ENCODE data around the gene KRTAP10-1.

The KRTAP10-1 gene

GRCh38 chr21:44544566-44544965 lies 4.6 kb upstream of the KRTAP10-1 start:
- peaks cover 17% of the 10 kb centered on the region for H3K4me1 Mint-ChIP-seq (ENCODE audit: low read depth)
- no peak overlapping the region for H3K4me3 Mint-ChIP-seq
- no peak overlapping the region for H3K27ac Mint-ChIP-seq
- H3K27me3 Mint-ChIP-seq (ENCODE audit: low read depth) = peaks cover 9% of the 10 kb centered on the region
- peaks cover 18% of the 10 kb centered on the region for H3K36me3 Mint-ChIP-seq (ENCODE audit: low read depth)
- peaks cover 22% of the 10 kb centered on the region for H3K9me3 Mint-ChIP-seq

GRCh38 chr21:44542716-44543115 lies 2.7 kb upstream of the KRTAP10-1 start:
- Mint-ChIP-seq H3K27ac (no peak overlapping the region), H3K36me3 (ENCODE audit: low read depth) (peaks cover 13% of the 10 kb centered on the region), H3K27me3 (ENCODE audit: low read depth) (peaks cover 6% of the 10 kb centered on the region)

GRCh38 chr21:44540741-44541288 lies 820 bp upstream of the KRTAP10-1 start:
- H3K4me3 Mint-ChIP-seq = no peak overlapping the region
- H3K27me3 Mint-ChIP-seq (ENCODE audit: low read depth) = peaks cover 6% of the 10 kb centered on the region
- peaks cover 6% of the 10 kb centered on the region for H3K9me3 Mint-ChIP-seq
- H3K36me3 Mint-ChIP-seq (ENCODE audit: low read depth) = peaks cover 1% of the 10 kb centered on the region
- H3K27ac Mint-ChIP-seq = no peak overlapping the region
- H3K4me1 Mint-ChIP-seq (ENCODE audit: low read depth) = no peaks in the 10 kb centered on the region

More at GRCh38 chr21:44542716-44543115, 2.7 kb upstream of the KRTAP10-1 start:
- Mint-ChIP-seq H3K4me3 (no peak overlapping the region), H3K4me1 (ENCODE audit: low read depth) (peaks cover 9% of the 10 kb centered on the region), H3K9me3 (peaks cover 20% of the 10 kb centered on the region)

GRCh38 chr21:44539046-44539445 lies 949 bp downstream of the KRTAP10-1 start:
- no peak overlapping the region for H3K4me3 Mint-ChIP-seq
- no peaks in the 10 kb centered on the region for H3K4me1 Mint-ChIP-seq (ENCODE audit: low read depth)
- H3K27ac Mint-ChIP-seq = no peak overlapping the region
- no peaks in the 10 kb centered on the region for H3K9me3 Mint-ChIP-seq
- H3K36me3 Mint-ChIP-seq (ENCODE audit: low read depth) = no peaks in the 10 kb centered on the region
- peaks cover 6% of the 10 kb centered on the region for H3K27me3 Mint-ChIP-seq (ENCODE audit: low read depth)

- H3K27ac Mint-ChIP-seq = no peak overlapping the region
- H3K4me3 Mint-ChIP-seq = no peak overlapping the region
- no peaks in the 10 kb centered on the region for H3K9me3 Mint-ChIP-seq
- no peaks in the 10 kb centered on the region for H3K36me3 Mint-ChIP-seq (ENCODE audit: low read depth)
- H3K4me1 Mint-ChIP-seq (ENCODE audit: low read depth) = no peaks in the 10 kb centered on the region
- peaks cover 6% of the 10 kb centered on the region for H3K27me3 Mint-ChIP-seq (ENCODE audit: low read depth)
Observed at GRCh38 chr21:44537930-44538911, 1.8 kb downstream of the KRTAP10-1 start.

GRCh38 chr21:44535963-44536362 lies 4.0 kb downstream of the KRTAP10-1 start:
- H3K4me1 Mint-ChIP-seq (ENCODE audit: low read depth) = no peaks in the 10 kb centered on the region
- H3K27ac Mint-ChIP-seq = no peak overlapping the region
- no peak overlapping the region for H3K4me3 Mint-ChIP-seq
- peaks cover under 1% of the 10 kb centered on the region for H3K27me3 Mint-ChIP-seq (ENCODE audit: low read depth)
- H3K36me3 Mint-ChIP-seq (ENCODE audit: low read depth) = no peaks in the 10 kb centered on the region
- H3K9me3 Mint-ChIP-seq = no peaks in the 10 kb centered on the region

- Mint-ChIP-seq H3K4me1 (ENCODE audit: low read depth) (no peaks in the 10 kb centered on the region), H3K36me3 (ENCODE audit: low read depth) (no peaks in the 10 kb centered on the region), H3K9me3 (no peaks in the 10 kb centered on the region), H3K27ac (no peak overlapping the region), H3K4me3 (no peak overlapping the region), H3K27me3 (ENCODE audit: low read depth) (no peaks in the 10 kb centered on the region)
Observed at GRCh38 chr21:44534688-44535087, 5.3 kb downstream of the KRTAP10-1 start.

- no peak overlapping the region for H3K4me3 Mint-ChIP-seq
- no peaks in the 10 kb centered on the region for H3K27me3 Mint-ChIP-seq (ENCODE audit: low read depth)
- no peaks in the 10 kb centered on the region for H3K4me1 Mint-ChIP-seq (ENCODE audit: low read depth)
- H3K36me3 Mint-ChIP-seq (ENCODE audit: low read depth) = no peaks in the 10 kb centered on the region
- H3K9me3 Mint-ChIP-seq = no peaks in the 10 kb centered on the region
- no peak overlapping the region for H3K27ac Mint-ChIP-seq
Observed at GRCh38 chr21:44533891-44534627, 5.9 kb downstream of the KRTAP10-1 start.

GRCh38 chr21:44533121-44533890 lies 6.7 kb downstream of the KRTAP10-1 start:
- Mint-ChIP-seq H3K4me3 (no peak overlapping the region), H3K4me1 (ENCODE audit: low read depth) (no peaks in the 10 kb centered on the region), H3K36me3 (ENCODE audit: low read depth) (no peaks in the 10 kb centered on the region), H3K27me3 (ENCODE audit: low read depth) (no peaks in the 10 kb centered on the region), H3K27ac (no peak overlapping the region), H3K9me3 (no peaks in the 10 kb centered on the region)

GRCh38 chr21:44532712-44533111 lies 7.3 kb downstream of the KRTAP10-1 start:
- no peak overlapping the region for H3K27ac Mint-ChIP-seq
- no peaks in the 10 kb centered on the region for H3K27me3 Mint-ChIP-seq (ENCODE audit: low read depth)
- no peaks in the 10 kb centered on the region for H3K4me1 Mint-ChIP-seq (ENCODE audit: low read depth)
- no peaks in the 10 kb centered on the region for H3K36me3 Mint-ChIP-seq (ENCODE audit: low read depth)
- H3K4me3 Mint-ChIP-seq = no peak overlapping the region
- H3K9me3 Mint-ChIP-seq = no peaks in the 10 kb centered on the region

GRCh38 chr21:44531606-44532564 lies 8.1 kb downstream of the KRTAP10-1 start:
- no peaks in the 10 kb centered on the region for H3K27me3 Mint-ChIP-seq (ENCODE audit: low read depth)
- no peak overlapping the region for H3K27ac Mint-ChIP-seq
- no peaks in the 10 kb centered on the region for H3K36me3 Mint-ChIP-seq (ENCODE audit: low read depth)
- H3K4me3 Mint-ChIP-seq = no peak overlapping the region
- H3K4me1 Mint-ChIP-seq (ENCODE audit: low read depth) = no peaks in the 10 kb centered on the region
- H3K9me3 Mint-ChIP-seq = no peaks in the 10 kb centered on the region

GRCh38 chr21:44530903-44531605 lies 8.9 kb downstream of the KRTAP10-1 start:
- H3K27me3 Mint-ChIP-seq (ENCODE audit: low read depth) = no peaks in the 10 kb centered on the region
- no peaks in the 10 kb centered on the region for H3K36me3 Mint-ChIP-seq (ENCODE audit: low read depth)
- no peak overlapping the region for H3K27ac Mint-ChIP-seq
- H3K9me3 Mint-ChIP-seq = no peaks in the 10 kb centered on the region
- H3K4me1 Mint-ChIP-seq (ENCODE audit: low read depth) = no peaks in the 10 kb centered on the region
- H3K4me3 Mint-ChIP-seq = no peak overlapping the region

Measured in T-helper 1 cell treated with Interleukin-12 subunit alpha and Interleukin-12 subunit beta and Interleukin-4 antibody, amounts not matched to agents 30 μg/mL and 1 μg/mL, for 36 hours (primary cell).